H7 (cell line): ENCODE measurements around the gene C12orf57. TPM values are rescaled to one million over a fixed set of nuclear protein-coding genes. Genes with fewer than 3 reads are reported as not detected.
A peak's percentile ranks its signal among the peaks of the same experiment; 100 is the strongest.

Experiments used
- DNase-seq: peaks from one replicate; pipeline ENCODE4 v3.0.0; 2012
- H3K27me3 ChIP-seq: 2 replicates; pipeline ENCODE4 v1.6.0; 2011; ENCODE audit warnings: mild to moderate bottlenecking, low read length; ENCODE audit not compliant: control insufficient read depth, insufficient read depth
- H3K36me3 ChIP-seq: replicated peaks from 2 replicates; pipeline ENCODE4 v1.5.1; 2011; ENCODE audit warnings: low read length; ENCODE audit not compliant: control insufficient read depth, insufficient read depth
- H3K4me3 ChIP-seq: 2 replicates; pipeline ENCODE4 v1.5.1; 2011; ENCODE audit warnings: low read depth, mild to moderate bottlenecking, control low read depth, low read length, moderate library complexity; ENCODE audit not compliant: insufficient read depth
- total RNA-seq: library from RNA; depleted of rRNA; stranded (reverse); fragments of >200 nt; shearing (Covaris generic); gene quantifications from 2 replicates; pipeline ENCODE4 v1.2.3, GENCODE V29; 2014

C12orf57 gene
- total RNA-seq, 1 experiment from 2014 or later = 153 TPM

DNA sequence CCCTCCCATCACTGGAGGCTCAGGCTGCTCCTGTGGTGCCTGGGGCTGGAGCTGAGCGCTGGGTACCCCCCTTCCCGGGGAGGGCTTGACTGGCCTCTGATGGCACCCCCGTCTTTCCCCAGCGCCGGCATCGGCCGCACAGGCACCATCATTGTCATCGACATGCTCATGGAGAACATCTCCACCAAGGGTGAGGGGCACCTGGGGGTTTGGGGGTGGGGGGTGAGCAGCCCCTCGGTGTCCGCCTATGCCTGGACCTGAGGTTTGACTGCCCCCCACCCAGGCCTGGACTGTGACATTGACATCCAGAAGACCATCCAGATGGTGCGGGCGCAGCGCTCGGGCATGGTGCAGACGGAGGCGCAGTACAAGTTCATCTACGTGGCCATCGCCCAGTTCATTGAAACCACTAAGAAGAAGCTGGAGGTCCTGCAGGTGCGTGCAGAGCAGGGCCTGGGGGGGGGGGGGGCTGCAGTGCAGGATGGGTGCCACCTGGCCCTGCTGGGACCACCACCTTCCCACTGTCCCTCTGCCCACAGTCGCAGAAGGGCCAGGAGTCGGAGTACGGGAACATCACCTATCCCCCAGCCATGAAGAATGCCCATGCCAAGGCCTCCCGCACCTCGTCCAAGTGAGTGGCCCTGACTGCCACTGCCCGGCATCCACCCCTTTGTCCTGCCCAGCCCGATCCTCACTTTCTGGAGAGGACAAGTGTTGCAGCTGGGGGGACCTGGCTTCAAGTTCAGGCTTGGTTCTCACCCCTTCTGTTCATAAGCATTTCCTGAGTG is 16.2 kb downstream of the C12orf57 start:
- Histone ChIP-seq H3K36me3 (no peaks in the 10 kb centered on the region; the same call in none of the 2 replicates), H3K27me3 (no peaks in the 10 kb centered on the region), H3K4me3 (no peak overlapping the region)
- peak; percentile 37 for DNase-seq

DNA sequence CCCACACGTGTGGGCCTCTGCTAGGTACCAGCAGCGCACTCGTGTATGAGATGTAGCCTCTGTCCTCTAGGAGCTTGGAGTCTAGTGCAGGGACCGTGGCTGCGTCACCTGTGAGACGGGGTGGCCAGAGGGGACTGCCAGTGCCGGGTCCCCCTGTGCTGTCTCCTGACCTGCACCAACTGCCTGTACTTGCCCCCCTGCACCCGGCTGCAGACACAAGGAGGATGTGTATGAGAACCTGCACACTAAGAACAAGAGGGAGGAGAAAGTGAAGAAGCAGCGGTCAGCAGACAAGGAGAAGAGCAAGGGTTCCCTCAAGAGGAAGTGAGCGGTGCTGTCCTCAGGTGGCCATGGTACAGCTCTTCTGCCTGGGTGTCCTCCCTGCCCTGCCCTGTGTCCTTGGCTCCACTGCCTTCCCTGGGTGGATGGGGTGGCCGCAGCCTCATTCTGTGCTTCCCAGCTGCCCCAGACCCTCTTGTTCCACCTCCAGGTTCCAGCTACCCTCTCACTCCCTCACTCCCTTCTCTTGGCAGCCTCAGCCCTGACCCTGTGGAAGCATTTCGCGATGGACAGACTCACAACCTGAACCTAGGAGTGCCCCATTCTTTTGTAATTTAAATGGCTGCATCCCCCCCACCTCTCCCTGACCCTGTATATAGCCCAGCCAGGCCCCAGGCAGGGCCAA is 16.9 kb downstream of the C12orf57 start:
- DNase-seq = peak; percentile 76
- H3K4me3 ChIP-seq = no peak overlapping the region
- no peaks in the 10 kb centered on the region for H3K27me3 ChIP-seq
- peaks cover 5% of the 10 kb centered on the region for H3K36me3 ChIP-seq

DNA sequence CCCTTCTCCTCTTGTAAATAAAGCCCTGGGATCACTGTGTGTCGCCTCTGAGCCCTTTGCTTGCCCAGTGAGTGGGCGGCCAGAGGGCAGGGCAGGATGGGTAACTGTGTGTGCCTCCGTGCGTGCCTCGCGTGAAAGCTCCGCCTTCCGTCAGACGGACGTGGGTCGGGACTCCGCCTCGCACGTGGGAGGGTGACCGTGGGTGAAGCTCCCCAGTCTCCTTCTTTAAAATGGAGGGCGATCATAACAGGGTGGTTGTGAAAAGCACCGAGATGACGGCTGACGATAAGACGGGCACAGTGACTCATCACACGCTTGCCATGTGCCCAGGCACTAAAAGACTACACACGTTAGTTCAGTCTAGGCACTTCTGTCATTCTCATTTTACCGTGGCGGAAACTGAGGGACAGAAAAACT is 17.5 kb downstream of the C12orf57 start:
- DNase-seq = peak; percentile 74
- Histone ChIP-seq H3K36me3 (peaks cover 9% of the 10 kb centered on the region), H3K27me3 (no peaks in the 10 kb centered on the region), H3K4me3 (no peak overlapping the region; the same call in 1 of the 2 replicates)

DNA sequence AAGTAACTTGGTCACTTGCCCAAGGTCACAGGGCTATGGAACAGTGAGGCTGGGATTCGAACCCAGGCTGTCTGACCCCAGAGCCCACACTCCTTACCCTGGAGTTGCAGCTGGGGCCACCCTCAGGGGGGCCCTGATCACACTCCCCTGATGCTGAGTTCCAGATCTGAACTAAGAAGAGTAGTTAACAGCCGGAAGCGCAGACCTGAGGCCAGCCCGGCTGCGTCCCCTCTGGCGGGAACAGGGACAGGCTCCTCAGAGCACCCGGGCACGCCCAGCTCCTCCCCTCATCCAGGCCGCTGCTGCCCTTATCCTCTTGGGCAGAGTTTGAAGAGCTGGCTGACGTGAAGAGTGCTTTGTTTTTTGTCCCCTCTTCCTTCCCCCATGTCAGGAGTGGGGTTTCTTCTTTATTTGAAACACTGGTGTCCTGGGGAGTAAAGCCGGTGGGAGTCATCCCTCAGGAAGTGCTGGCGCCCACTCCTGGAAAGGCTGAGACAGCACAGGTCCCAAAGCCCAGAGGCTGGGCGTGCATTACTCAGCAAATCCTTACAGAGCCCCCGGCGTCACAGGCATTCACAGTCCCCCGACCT is 18.0 kb downstream of the C12orf57 start:
- peak overlapping the region; percentile 49; the same call in 1 of the 2 replicates for H3K4me3 ChIP-seq
- no peaks in the 10 kb centered on the region for H3K27me3 ChIP-seq
- peaks cover 11% of the 10 kb centered on the region for H3K36me3 ChIP-seq
- DNase-seq = peak; percentile 92

DNA sequence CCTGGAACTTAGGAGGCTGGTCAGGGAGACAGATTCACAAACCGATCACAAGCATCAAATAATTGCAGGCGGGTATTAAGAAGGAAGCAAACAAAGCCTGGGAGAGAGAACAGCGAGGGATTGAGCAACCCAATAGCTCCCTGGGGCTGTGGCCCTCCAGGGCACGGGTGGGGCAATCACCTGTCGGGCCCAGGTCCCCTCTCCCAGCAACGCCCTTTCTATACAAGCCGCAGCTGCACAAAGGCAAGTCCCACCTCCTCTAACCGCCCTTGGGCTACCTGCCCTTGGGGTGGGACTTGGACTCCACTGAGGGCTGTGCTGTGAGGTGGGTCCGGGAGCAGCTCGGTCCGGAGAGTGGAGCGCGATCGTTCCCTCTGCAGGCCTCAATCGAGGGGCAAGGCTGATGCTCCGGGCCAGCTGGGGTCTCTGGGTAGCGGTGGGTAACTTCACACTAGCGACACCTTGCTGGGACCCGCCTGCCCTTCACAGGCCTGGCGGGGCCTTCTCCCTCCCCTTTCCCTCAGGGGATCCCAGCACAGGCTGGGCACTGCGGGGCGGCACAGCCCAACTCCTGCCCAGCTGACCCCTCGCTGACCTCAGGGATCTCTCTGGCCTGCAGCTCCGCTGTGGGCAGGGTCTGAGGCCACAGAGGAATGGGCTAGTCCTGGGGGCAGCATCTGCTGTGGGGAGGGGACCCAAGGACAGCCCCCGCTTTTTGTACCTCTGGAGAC is 18.6 kb downstream of the C12orf57 start:
- H3K4me3 ChIP-seq = peak overlapping the region; percentile 49; the same call in 1 of the 2 replicates
- H3K36me3 ChIP-seq = peaks cover 17% of the 10 kb centered on the region
- DNase-seq = peak; percentile 79
- H3K27me3 ChIP-seq = no peaks in the 10 kb centered on the region

DNA sequence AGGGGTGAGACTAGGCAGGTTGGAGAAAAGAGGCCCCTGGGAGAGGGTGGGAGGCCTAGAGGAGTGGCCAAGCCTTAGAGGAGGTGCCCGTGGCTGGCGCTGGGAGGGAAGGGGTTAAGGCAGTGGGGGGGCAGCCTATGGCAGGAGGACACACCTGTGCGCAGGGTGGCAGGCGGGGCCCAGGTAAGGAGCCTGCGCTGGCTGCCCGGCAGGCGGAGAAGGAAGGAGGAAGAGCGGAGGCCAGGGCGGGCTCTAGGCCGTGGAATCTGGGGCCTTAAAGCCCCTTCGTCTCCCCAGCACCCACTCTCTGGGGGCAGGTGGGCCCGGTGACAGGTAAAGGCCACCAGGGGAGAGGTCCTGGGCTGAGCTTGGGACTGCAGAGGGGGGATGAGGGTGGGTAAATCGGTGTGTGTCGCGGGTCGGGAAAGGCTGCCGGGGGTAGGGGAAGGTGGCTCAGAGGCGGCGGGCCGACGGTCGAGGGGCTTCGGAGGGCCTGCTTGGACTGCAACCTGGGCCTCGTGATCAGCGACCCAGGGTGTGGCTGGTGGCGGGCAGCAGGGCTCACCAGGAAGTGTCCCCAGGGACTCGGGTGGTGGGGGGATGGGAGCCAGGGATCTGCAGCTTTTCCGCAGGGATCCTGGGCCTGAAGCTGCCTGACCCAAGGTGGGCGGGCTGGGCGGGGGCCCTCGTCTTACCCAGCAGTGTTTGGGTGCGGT is 19.4 kb downstream of the C12orf57 start:
- Histone ChIP-seq H3K36me3 (peaks cover 24% of the 10 kb centered on the region), H3K27me3 (no peaks in the 10 kb centered on the region), H3K4me3 (peak overlapping the region; percentile 49)
- DNase-seq = peak; percentile 88

DNA sequence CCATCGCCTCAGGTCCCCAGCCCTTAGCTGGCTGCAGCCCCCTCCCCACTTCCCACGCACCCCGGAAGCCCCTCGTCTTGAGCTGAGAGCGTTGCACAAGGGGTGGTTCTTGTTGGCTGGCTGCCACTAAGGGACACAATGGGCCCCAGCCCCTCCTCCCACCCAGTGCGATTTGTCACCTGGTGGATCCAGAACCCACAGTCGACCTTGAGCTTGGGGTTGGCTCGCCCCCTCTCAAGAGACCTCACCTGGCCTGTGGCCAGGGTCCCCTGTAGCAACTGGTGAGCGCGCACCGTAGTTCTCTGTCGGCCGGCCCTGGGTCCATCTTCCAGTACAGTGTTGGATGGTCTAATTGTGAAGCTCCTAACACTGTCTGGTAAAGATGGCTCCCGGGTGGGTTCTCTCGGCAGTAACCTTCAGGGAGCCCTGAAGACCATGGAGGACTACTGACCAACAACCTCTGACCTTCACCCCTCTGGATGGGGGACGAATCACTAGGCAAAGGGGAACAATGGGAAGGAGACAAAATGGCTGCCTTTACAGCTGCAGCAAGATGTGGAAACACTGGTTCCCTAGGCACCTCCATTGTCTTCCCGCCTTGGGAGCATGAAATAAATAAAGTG is 20.1 kb downstream of the C12orf57 start:
- H3K36me3 ChIP-seq = peaks cover 31% of the 10 kb centered on the region
- no peaks in the 10 kb centered on the region for H3K27me3 ChIP-seq
- DNase-seq = peak; percentile 44
- H3K4me3 ChIP-seq = peak overlapping the region; percentile 49; the same call in 1 of the 2 replicates

DNA sequence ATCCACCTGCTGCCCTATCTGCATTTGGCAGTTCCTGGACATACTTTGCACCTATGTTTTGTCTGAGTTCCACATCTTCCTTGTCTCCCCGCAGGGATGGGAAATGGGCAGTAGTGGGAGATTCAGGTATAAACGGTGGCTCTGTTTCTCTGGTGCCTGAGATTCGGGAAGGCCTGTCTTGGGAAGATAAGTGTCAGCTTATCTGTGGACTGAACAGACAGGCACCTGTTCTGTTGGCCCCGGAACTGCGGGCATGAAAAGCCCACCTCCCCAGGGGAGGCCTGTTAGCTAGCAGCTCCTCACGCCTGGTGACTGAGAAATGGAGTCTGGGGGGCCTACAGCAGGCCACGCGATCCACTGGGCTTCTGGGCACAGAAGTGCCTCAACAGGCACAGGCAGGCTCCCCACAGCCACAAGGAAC is 20.8 kb downstream of the C12orf57 start:
- H3K36me3 ChIP-seq = peaks cover 34% of the 10 kb centered on the region
- no peak overlapping the region for H3K4me3 ChIP-seq
- no peaks in the 10 kb centered on the region for H3K27me3 ChIP-seq
- no peak for DNase-seq

DNA sequence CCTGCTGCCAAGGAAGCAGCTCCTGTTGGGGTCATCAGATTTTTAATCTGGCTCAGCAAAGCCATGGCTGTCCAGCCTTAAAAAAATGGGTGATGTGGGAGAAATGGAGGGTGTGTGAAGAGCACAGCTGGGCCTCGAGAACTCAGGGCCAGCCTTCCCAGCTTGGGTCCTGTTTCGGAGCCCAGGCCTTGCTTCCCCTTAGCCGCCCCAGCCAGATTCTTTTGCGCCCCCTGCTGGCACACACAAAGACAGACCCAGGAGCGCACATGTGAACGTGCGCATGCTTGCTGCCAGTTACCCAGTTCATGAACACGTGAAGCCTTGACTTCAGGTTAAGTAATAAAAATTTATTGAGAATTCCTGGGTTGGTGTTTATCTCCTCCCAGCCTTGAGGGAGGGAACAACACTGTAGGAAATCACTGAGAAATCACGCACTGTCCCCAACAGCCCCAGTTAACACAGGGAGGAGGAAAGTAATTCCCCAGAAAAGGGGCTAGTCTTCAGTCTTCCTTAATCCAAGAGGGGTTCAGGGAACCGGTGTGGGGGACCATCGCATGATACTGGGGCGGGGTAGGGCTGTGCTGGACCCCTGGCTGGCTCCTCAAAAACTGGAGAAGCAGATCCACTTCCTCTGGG is 21.3 kb downstream of the C12orf57 start:
- Histone ChIP-seq H3K36me3 (peaks cover 34% of the 10 kb centered on the region), H3K27me3 (no peaks in the 10 kb centered on the region), H3K4me3 (no peak overlapping the region)
- DNase-seq = peak; percentile 93

DNA sequence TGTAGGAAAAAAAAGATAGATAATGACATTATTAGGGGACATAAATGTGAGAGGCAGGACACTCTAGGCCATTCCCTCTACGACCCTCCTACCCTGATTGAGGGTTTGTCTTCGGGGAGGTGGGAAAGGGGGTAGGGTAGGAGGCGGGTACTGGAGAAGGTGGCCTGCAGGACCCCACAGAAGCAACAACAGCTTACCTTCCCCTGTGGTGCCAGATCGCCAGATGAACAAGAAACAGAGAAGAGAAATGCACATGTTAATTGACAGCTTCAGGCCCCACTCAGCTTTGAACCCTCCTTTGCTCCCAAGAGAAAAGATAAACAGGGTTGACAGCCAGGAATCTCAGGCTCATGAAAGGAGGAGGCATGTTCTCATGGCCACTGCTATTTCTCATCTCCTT is 21.9 kb downstream of the C12orf57 start:
- no peak overlapping the region for H3K4me3 ChIP-seq
- H3K36me3 ChIP-seq = peaks cover 34% of the 10 kb centered on the region
- H3K27me3 ChIP-seq = no peaks in the 10 kb centered on the region
- peak; percentile 47 for DNase-seq

DNA sequence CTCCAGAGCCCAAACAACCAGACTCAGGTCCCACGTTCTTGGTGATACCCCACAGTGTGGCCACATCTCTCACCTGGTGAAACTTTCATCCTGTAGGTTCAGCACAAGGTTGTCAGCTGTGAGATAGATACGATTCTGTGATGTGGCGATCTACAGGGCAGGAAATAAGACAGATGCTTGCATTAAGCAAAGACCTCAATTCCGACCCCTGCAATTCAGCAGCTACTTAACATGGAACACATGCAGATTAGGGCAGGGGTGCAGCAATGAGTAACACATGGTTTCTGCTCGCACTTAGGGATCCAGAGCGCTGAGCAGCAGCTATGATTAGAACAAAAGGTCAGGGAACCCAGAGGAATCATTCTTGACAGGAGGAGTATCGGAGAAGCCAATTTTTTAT is 22.5 kb downstream of the C12orf57 start:
- peaks cover 34% of the 10 kb centered on the region for H3K36me3 ChIP-seq
- no peak for DNase-seq
- no peaks in the 10 kb centered on the region for H3K27me3 ChIP-seq
- no peak overlapping the region for H3K4me3 ChIP-seq

DNA sequence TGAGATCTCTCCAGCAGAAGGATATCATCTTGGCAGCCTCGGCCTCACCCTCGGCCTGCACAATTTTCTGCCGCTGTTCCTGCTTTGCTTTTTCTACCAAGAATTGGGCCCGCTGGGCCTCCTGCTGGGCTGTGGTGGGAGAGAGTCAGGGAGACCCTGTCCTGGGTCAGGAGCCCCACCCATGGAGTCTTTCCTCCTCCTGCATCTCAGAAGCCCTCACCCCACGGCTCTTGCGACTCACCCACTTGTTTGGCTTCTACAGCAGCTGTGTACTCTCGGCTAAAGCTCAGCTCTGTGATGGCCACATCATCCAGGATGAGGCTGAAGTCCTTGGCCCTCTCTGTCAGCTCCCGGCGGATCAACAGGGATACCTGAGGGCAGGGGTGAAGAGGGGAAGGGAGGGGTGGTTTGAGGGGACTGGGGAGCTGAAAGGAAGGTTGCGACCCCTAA is 23.9 kb downstream of the C12orf57 start:
- Histone ChIP-seq H3K27me3 (no peaks in the 10 kb centered on the region), H3K36me3 (peaks cover 34% of the 10 kb centered on the region), H3K4me3 (no peak overlapping the region)
- no peak for DNase-seq

DNA sequence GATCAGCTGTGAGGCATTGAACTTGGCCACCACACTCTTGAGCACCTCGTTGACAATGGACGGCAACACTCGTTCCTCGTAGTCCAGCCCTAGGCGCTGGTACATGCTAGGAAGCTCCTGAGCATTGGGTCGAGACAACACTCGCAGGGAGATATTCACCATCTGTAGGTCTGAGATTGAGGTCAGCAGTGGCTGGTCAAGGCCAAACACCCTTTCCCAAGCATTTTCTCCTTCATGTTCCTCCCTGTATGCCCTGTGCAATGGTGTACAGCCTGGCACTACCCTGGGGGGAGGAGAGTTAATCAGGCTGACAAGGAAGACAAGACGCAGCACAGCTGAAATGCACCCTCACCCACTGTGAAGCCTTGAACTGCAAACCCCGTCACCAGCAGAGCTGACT is 24.6 kb downstream of the C12orf57 start:
- Histone ChIP-seq H3K4me3 (no peak overlapping the region), H3K27me3 (no peaks in the 10 kb centered on the region), H3K36me3 (peaks cover 34% of the 10 kb centered on the region)
- DNase-seq = no peak
